Stimulated activated CD8-positive, alpha-beta memory T cell treated with anti-CD3 and anti-CD28 coated beads, Interleukin-4, amount 100 ng/mL, for 1 hour (primary cell): Measurements from ENCODE around the gene PAOX.

ENCODE experiments used
- DNase-seq, 2 donors: peaks; one replicate each; pipeline ENCODE4 v3.0.0-alpha.2; 2020; ENCODE audit warnings: low read depth in 2 of 2, low spot score in 1 of 2

Gene PAOX

DNA sequence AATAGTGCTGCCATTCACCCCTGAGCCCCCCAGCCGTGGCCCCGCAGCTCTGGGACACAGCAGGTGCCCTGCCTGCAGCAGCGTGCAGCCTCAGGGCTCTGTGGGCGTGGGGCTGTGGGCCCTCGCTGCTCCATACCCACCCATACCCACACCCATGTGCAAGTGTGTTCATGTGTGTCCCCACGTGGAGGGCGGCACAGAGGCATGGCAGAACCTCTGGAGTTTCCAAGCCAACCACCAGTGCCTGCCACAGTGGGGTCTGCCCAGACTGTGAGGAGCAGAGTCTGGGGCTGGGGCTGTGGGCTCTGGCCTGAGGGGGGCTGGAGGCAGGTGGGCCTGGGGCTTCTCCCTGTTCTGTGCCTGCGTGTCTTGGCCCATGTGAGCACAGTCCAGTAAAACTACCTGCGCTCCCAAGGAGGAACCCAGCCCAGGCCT is 29.5 kb upstream of the PAOX start:
- no peak for DNase-seq

DNA sequence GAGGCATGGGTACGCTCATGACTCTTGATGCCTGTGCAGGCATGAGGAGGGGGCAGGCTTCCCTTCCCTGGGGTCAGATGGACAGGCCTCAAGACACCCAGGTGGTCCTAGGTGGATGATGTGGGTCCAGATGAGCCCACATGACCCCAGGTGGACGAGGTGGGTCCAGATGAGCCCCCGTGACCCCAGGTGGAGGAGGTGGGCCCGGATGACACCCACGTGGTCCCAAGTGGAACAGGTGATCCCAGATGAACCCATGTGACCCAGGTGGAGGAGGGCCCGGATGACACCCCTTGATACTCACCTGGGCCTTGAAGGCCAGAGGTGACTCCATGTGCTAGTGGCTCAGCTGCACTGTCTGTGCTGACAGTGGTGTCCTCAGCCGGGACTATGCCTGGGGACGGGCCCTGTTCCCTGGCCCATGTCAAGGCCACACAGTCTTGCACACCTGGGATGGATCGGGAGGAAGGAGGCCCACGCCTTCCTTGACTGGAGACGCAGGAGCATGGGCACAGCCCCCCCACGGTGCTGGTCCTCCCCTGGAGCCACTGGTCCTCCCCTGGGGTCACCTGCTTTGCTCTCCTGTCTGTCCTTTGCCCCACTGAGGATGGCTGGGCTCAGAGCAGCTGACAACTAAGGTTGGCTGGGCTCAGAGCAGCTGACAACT is 28.6 kb upstream of the PAOX start:
- no peak for DNase-seq

DNA sequence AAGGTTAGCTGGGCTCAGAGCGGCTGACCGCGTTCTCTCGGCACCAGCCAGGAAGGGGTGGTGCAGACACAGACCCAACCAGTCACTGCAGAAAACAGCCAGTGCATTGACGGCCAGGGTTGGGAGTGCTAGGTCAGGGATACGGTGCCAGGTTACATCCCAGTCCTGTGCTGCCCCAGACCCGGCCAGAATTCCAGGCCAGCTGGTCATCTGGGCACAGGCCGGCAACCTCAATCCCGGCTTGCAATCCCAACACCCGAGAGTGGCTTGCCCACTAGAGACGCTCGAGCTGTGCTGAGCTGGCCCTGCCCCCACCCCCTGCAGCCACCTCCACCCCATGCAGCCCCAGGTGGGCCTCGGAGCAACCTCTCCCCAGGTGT is 28.1 kb upstream of the PAOX start:
- DNase-seq = no peak

DNA sequence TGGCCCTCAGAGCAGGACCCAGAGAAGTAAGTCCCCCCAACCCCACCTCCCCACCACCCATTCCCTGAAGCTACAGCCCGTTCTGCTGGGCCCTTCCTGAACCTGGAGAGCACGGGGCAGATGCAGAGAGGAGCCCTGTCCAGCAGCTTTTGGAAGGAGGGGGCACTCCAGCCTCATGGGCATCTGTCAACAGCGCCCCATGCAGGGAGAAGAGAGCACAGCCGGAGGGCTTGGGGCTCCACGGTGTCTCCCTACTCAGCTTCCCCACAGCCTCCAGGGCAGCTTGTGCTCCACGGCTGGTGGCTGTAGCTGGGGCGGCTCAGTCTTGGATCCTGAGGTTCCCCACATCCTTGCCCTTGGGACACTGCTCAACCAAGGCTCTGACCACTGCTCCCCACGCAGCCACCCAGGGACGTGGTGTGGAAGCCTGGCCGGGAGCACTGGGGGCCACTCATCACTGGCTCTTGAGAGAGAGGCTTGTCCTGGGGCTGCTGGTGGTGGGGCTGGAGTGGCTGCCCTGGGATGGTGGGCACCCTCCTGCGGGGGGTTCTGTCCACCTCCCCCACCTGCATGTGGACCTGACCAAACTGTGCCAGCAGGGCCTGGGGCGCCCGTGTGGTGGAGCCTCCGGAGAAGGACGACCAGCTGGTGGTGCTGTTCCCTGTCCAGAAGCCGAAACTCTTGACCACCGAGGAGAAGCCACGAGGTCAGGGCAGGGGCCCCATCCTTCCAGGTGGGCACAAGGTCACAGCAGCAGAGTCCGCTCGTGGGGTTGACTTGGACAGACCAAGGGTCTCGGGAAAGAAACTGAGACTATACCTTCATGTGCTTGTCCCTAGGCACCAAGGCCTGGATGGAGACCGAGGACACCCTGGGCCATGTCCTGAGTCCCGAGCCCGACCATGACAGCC is 27.4 kb upstream of the PAOX start:
- no peak for DNase-seq

DNA sequence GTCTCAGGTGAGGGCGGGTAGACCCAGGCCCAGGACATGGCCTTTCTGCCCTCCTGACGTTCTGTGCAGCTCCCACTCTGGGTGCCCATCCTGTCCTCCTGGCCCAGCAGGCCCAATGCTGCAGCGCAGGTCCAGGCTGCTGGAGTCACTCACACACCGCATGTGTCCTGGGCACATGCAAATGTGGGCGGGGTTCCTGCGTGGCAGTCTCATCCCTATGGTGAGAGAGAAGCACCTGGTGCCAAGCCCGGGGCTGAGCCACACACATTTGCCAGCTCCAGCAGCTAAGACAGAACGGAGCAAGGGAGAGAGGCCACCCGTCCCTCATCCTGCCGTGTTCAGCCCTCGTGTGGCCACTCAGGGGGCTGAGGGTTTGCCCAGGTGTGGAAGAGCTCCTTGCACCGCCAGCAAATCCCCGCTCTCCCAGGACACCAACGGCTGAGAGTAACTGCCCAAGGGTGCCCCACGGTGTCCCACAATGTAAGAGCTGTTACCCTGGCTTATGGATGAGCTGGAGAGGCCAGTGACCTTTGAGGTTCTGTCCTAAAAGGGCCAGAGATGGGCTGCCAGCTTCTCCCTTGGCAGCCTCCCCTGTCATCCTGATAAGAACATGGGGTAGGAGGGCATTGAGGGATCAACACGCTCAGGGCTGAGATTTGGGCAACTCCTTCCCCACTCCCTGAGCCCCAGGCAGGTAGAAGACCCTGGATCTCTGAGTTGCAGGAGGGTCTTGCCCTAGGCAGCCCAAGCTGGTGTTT is 25.7 kb upstream of the PAOX start:
- DNase-seq = no peak

DNA sequence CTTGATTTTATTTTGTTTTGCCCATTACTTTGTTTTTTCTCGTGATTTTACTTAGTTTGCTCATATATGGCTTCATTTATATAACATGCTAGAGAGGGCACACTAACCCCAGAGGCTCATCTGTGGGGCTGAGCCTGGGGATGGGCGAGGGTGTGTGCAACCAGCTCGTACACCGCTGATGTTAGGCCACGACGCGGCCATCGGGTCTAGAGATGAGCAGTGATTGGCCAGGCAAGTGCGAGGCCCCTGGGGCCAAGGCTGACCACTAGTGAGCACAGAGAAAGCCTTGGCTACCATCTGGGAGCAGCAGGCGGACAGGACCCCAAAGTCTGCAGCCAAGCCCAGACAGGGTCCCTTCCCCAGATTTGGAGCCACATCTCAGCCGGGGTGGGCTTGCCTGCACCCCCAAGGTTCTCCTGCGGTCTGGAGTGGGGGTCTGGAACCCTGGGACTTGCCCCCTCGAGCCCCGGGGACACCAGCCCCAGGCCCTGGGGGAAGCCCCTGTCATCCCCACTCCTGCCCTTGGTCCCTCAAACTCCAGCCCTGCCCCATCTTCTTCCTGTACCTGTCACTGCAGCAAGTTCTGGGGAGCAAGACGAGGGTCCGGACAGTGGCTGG is 25.0 kb upstream of the PAOX start:
- no peak for DNase-seq

DNA sequence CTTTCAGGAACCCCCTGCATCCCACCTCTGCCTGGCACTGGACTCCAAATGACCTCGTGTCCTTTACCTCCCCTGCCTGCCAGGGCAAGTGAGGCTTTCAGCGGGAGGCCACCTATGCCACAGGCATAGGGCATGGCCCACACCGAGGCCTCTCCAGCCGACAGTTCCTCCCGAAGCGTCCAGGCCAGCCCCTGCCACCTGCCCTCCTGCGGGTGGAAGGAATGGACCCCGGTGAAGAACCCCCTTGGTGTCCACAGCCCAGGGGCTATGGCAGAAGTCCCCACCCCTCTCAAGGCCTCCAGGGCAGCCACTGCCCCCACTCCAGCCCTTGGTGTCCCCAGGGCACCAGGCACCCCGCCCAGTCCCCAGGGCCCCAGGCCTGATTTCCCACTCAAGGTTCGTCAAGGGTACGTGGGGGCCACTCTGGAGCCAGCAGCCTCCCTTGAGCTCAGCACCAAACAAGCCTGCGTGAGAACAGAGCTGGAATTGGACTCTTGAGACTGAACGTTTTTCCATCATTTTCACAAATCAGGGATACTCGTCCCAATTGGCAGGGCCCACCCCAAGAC is 24.3 kb upstream of the PAOX start:
- no peak for DNase-seq

DNA sequence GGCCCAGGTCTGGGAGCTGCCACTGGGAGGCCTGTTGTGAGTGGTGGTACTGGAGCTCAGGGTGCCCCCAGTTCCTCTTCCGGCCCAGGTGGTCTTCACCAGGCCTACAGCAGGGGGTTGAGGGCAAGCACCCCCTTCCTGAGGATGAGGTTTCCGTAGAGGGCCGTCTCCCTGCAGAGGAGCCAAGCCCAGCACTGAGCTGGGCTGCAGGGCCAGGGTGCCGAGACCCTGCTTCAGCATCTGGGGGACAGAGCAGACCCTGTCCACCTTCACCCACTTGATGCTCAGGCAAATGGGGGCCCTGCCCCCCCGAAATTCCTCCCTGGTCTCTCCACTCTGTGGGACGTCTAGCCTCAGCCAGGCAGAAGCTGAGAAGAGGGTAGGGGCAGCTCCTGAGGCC is 23.8 kb upstream of the PAOX start:
- no peak for DNase-seq

DNA sequence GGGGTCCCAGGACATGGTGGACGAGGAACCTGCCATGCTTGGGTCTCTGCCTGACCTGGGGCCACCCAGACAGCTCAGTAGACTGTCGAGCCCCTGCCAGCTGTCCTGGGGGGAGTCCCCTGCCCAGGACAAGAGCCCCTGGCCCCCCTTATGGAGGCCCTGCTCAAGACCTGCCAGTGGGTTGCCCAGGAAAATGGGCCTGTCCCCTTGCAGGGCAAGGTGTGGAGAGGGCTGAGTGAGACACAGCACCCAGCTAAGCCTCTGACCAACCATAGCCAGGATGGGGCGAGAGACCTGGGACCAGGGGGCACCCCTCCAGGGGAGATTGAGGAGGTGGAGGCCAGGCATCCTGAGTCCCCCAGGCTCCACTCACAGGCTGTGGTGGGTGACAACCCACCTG is 23.1 kb upstream of the PAOX start:
- no peak for DNase-seq

DNA sequence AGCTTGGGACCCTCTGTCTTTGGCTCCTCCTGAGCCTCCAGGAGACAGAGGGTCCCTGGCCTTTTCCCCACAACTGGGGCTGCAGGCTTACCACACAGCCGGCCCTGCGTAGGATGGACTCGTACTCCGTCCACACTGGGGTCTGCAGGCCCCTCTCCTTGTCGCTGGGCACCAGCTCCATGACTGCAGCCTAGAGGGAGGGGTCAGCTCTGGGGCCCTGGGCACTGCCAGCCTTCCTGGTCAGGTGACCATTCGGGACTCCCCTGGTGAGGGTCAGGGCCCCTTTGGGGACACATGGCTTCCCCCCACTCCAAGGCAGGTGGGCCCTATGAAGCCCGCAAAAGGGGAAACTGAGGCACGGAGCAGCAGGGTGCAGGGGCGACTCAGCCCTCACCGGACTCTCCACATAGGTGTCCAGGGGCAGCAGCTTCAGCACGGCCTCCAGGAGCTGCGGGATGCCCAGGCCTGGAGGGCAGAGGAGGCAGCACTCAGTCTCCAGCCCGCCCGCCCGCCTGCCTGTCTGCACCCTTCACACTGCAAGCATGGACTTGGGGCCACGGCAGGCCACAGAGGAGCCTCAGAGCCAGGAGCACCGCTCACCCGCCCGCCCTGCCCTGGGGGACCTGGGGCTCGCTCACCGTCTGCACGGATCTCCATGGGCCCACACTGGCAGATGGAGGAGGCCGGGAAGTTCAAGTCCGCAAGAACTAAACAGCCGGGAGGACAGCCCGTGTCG is 22.3 kb upstream of the PAOX start:
- no peak for DNase-seq

DNA sequence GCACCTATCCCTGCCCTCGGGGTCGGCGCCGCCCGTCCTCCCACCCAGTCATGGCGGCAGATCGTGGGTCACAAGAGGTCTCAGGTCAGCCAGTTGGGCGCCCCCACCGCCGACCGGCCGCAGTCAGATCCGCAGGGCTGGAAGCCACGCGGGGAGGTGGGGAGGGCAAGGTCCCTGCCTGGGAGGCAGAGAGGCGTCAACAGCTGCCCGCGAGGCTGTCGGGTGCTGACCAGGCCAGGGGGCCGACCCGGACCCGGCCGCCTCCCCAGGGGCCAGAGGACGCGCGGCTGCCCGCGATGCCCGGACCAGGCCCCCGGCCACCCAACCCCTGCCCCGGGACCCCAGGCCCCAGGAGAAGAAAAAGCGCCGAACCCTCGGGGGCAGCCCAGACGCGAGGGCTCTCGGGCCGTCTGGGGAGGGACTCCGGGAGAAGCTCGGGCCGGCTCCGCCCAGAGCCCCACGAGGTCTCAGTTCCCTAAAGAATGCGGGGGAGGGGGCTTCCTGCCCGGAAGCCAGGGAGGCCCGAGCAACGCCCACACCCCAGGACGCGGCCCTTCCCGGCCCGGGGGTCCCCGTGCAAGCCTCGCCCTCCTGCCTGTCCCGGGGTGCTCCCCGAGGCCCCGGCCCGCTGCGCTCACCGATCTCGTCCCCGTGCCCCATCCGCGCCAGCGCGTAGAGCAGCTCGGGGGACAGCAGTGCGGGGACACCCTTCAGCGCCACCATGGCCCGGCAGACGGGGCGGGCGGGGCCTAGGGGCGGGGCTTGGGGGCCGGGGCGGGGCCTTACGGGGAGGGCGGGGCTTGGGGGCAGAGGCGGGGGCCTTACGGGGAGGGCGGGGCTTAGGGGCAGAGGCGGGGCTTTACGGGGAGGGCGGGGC is 21.5 kb upstream of the PAOX start, which contains the start of gene FUOM:
Gene FUOM (minus strand): TSS at position 735 of the 877 bp plus-strand sequence. CDS start 12 bp downstream, at position 723.
- peak; percentile 36 to 43 for DNase-seq

DNA sequence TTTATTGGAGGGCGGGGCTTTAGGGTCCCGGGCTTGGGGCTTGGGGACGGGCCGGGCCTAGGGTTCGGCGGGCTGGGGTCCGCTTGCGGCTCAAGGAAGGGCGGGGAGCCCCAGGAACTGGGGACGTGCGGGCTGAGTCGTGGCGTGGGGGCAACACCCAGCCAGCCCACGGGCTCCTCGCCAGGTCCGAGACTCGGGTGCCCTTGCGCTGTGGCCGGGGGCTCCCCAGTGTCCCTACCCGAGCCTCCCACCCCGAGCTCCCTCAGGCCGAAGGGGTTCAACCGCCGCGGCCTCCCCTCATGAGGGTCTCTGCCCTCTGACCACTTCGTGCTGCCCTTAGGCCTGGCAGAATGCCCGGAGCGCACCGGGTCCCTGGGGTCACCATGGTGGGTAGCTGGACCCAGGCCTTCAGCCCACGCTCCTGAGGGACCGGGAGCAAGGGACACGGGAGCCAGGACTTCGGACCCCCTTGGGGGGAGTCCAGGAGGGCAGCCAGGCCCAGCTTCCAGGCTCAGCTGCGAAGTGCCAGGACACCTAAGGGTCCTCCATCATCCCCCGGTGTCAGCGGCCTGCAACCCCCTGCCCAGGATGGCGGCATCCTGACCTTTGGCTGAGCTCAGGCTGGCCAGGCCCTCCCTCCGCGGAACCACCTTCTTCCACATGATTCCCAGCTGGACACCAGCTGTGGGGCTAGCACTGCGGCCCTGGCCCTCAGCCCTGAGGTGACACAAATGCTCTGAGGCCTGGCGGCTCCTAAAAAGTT is 20.7 kb upstream of the PAOX start:
- no peak for DNase-seq

DNA sequence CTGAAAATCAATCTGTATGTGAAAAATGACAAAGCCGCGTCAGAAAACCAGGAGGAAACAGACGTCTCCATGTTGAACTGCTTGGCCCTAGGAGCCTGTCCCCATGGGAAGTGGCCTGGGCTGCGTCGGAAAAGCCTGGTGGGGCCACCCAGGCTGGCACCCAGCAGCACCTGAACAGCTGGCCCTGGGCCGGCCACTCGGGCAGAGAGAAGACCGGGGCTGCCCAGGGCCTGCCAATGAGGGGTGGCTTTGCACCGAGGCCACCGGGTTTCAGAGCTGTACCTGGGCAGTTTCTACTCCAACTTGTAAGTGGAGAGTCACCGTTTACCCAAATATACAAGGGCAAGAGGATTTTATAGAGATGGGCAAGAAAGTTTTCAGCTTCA is 20.1 kb upstream of the PAOX start:
- DNase-seq = no peak

DNA sequence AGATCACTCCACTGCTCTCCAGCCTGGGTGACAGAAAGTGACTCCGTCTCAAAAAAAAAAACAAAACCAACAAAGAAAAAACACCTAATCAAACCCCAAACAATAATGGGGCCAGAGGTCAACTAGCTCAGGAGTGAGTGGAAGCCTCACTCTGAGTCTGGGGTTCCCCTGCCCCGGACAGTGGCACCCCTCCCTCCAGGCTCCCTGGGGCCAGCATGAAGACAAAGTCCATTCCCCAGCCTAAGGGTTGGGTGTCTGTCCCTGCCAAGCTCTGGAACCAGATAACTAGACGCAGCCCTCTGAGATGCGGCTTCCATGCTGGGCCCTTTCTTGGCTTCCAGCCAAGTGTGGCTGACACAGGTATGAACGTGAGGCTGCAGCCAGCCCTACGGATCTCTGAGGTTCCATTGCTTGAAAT is 19.5 kb upstream of the PAOX start:
- DNase-seq = no peak

DNA sequence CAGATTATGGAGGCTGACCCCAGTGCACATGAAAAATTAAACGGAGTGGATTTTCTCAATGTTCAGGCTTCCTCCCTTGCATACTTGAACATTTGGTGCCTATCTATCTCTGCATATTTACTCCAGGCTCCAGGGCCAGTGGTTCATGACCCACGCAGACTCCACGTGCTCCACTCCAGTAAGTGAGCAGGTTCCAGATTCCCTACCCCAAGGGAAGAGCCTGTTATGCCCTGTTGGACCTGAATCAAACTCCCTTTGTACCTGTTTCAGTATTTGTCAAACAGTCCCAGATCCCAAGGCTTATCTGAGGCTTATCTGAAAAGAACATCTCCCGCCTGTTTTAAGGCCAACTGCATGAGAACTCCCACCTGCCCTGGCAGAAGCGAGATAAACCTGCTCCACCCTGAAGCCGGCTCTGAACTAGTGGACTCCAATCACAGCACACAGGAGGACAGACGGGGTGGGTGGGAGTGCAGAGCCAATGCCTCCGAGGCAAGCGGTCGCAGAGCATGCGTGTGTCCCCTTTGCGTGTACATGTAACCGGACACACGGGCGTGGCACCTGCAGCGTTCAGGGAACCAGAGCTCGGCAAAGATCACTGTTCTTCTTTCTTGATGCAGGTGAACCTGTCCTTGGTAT is 19.0 kb upstream of the PAOX start:
- no peak for DNase-seq

DNA sequence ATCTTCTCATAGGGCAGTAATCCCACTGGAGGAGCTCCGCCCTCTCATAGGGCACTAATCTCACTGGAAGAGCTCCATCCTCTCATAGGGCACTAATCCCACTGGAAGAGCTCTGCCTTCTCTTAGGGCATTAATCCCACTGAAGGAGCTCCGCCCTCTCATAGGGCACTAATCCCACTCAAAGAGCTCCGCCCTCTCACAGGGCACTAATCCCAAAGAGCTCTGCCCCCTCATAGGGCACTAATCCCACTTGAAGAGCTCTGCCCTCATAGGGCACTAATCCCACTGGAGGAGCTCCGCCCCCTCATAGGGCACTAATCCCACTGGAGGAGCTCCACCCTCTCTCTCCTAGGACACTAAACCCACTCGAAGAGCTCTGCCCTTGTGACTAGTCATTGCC is 17.8 kb upstream of the PAOX start:
- no peak for DNase-seq

DNA sequence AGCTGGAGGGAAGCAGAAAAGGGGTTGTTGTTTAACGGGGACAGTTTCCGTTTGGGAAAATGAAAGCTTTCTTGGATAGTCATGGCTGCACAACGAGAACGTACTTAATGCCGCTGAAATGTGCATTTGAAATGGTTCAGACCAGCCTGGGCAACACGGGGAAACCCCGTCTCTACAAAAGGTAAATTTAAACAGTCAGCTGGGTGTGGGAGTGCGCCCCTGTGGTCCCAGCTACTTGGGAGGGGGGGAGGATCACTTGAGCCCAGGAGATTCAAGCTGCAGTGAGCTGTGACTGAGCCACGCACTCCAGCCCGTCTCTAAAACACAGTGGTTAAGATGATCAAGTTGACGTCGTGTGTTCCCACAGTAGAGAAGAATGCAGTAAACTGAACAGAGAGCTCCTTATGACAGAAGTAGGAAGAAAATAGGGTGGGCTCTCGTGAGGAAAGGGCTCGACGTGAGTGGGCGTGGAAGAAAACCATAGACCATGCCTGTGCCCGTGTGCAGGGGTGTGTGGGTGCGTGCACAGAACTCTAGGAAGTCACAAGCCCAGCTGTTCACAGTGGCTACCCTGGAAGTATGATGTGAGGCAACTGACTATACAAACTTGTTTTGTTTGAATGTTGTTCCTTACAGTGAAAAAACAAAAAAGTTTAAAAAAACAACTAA is 17.2 kb upstream of the PAOX start:
- no peak for DNase-seq

DNA sequence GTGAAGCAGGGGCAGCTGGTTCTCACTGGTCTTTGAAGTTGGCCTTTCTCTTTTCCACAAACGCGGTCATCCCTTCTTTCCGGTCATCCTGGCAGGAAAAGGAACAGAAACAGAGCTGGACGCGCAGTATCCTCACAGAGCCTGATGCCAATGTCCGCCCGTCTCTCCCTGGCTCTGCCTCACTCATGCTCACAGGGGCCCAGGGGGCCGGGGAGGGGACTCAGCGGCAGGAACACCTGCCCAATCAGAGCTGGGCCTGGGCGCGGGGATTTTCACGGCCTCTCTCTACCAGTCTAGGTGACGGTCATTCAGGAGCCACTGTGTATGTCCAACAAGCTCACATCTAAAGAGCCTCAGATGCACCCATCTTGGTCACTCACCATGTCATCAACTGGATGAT is 16.2 kb upstream of the PAOX start:
- DNase-seq = no peak
